Endothelial cell (in vitro differentiated cells): Measurements from ENCODE around the gene NLRP5. TPM values are rescaled to one million over a fixed set of nuclear protein-coding genes. Genes with fewer than 3 reads are reported as not detected.

Experiments used
- DNase-seq: peaks from one replicate; pipeline ENCODE4 v3.0.0; 2021; ENCODE audit warnings: low spot score
- H3K27ac Mint-ChIP-seq: one replicate; pipeline ENCODE4 v1.8.0; 2021; ENCODE audit warnings: mixed read lengths, inconsistent platforms; ENCODE audit not compliant: unreplicated experiment
- H3K27me3 Mint-ChIP-seq: one replicate; pipeline ENCODE4 v1.8.0; 2021; ENCODE audit warnings: mild to moderate bottlenecking, moderate library complexity, mixed read lengths, inconsistent platforms; ENCODE audit not compliant: unreplicated experiment
- H3K36me3 Mint-ChIP-seq: one replicate; pipeline ENCODE4 v1.8.0; 2021; ENCODE audit warnings: mild to moderate bottlenecking, low read depth, mixed read lengths, inconsistent platforms; ENCODE audit not compliant: unreplicated experiment
- H3K4me1 Mint-ChIP-seq: one replicate; pipeline ENCODE4 v1.8.0; 2021; ENCODE audit warnings: mild to moderate bottlenecking, mixed read lengths, inconsistent platforms; ENCODE audit not compliant: unreplicated experiment
- H3K4me3 Mint-ChIP-seq: one replicate; pipeline ENCODE4 v1.8.0; 2021; ENCODE audit warnings: mild to moderate bottlenecking, mixed read lengths, inconsistent platforms; ENCODE audit not compliant: unreplicated experiment
- H3K9me3 Mint-ChIP-seq: one replicate; pipeline ENCODE4 v1.8.0; 2021; ENCODE audit warnings: mixed read lengths, inconsistent platforms; ENCODE audit not compliant: unreplicated experiment
- CTCF ChIP-seq: fragments of 200-600 bp; sonication (generic); IDR thresholded peaks from one replicate; pipeline ENCODE4 v1.5.0; 2021; ENCODE audit warnings: antibody characterized with exemption; ENCODE audit not compliant: unreplicated experiment
- total RNA-seq: library from RNA; stranded (reverse); fragmentation: NEBNext Ultra II Directional; extraction: Animal tissue kit (Norgen Biotek cat#: 25700); gene quantifications from one replicate; pipeline ENCODE4 v1.2.1, GENCODE V29; 2021; ENCODE audit not compliant: unreplicated experiment

The NLRP5 gene
- total RNA-seq, 1 donor from 2014 or later, result not detected

GRCh38 chr19:56110515-56111448, 124.2 kb downstream of the NLRP5 start:
- TF ChIP-seq CTCF, result no peak
- Mint-ChIP-seq H3K27ac (no peak overlapping the region), H3K4me1 (peaks cover 44% of the 10 kb centered on the region), H3K4me3 (no peak overlapping the region), H3K9me3 (no peaks in the 10 kb centered on the region), H3K36me3 (peaks cover 6% of the 10 kb centered on the region), H3K27me3 (peaks cover 13% of the 10 kb centered on the region)
- DNase-seq, result peak; percentile 36

Other genes with a start within 250 kb of the NLRP5 start
- not detected for gene NLRP9, start 248.4 kb upstream of the NLRP5 start, total RNA-seq
- gene RFPL4A, start 227.7 kb upstream of the NLRP5 start, total RNA-seq, result not detected
- not detected for gene RFPL4AL1, start 217.7 kb upstream of the NLRP5 start, total RNA-seq
- gene NLRP11, start 154.8 kb upstream of the NLRP5 start, total RNA-seq, result not detected
- not detected for gene NLRP4, start 150.2 kb upstream of the NLRP5 start, total RNA-seq
- not detected for gene NLRP13, start 54.4 kb upstream of the NLRP5 start, total RNA-seq
- gene NLRP8, start 38.9 kb upstream of the NLRP5 start, total RNA-seq, result not detected
- 31.2 TPM for gene ZNF787, start 134.5 kb downstream of the NLRP5 start, total RNA-seq
- gene ZNF444, start 154.5 kb downstream of the NLRP5 start, total RNA-seq, result 40.8 TPM
- gene GALP, start 189.2 kb downstream of the NLRP5 start, total RNA-seq, result not detected
- gene ZSCAN5B, start 211.0 kb downstream of the NLRP5 start, total RNA-seq, result not detected
- gene ZSCAN5C, start 215.5 kb downstream of the NLRP5 start, total RNA-seq, result not detected